ENCODE data around the gene MRPL23.

The MRPL23 gene

DNA sequence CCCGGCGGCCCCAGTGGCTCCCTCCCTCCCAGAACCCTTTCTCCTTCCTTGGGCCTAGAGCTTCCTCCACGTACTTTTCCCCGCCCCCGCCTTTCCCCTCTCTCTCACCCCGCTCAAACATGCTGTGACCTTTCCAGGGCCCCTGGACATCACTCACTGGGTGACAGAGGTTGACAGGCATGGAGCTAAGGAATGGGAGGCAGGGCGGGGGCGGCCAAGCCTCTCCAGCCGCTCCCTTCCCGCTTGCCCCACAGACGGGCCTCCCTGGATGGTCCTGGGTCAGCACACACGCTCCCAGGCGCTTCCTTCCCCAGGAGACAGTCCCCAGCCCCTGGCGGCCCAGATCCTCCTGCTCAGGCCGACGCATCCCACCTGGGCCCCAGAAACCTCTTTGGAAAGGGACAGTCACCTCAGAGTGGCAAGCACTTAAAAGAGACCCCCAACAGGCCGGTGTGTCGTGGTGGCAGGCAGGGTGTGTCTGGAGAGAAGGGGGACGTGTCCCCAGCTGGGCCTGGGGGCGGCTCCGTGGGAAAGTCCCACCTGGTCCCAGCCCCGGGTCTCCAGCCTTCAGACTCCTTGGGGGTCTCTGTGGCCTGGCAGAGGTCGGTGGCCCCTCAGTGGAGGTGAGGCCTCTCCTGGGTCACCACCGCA, 41.7 kb downstream of the MRPL23 start:
- no peak overlapping the region for H3K4me3 ChIP-seq (ENCODE audit: low read length)
- H3K27me3 ChIP-seq (replicated peaks; ENCODE audit: control insufficient read depth, insufficient read depth, low read length) = no peaks in the 10 kb centered on the region
- no peaks in the 10 kb centered on the region for H3K4me1 ChIP-seq (ENCODE audit: control insufficient read depth, insufficient read depth, low read length)
- H3K9me3 ChIP-seq (ENCODE audit: control insufficient read depth, low read length) = no peaks in the 10 kb centered on the region
- H3K36me3 ChIP-seq (ENCODE audit: control insufficient read depth, insufficient read depth, low read length, severe bottlenecking) = no peaks in the 10 kb centered on the region
- DNase-seq (ENCODE audit: low read depth) = no peak
- H3K9ac ChIP-seq (ENCODE audit: low read length) = no peak overlapping the region

DNA sequence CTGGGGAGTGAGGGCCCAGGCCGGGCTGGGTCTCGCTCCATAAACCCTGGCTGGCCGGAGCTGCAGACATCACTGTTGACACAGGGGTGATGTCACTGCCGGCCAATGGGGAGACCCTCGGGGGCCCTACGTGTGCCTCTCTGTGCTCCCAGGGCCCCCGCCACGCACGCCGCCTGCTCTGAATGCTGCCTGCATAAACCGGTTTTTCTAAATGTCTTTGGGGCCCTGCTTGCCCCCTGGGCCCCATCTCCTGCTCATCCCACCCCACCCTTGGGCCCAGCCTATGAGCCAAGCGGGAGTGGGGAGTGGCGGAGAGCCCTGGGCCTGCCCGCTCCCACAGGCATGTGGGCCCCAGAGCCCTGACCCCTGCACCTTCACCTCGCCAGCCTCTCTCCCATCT, 42.8 kb downstream of the MRPL23 start:
- Histone ChIP-seq H3K4me3 (ENCODE audit: low read length) (no peak overlapping the region), H3K4me1 (ENCODE audit: control insufficient read depth, insufficient read depth, low read length) (no peaks in the 10 kb centered on the region), H3K27me3 (replicated peaks; ENCODE audit: control insufficient read depth, insufficient read depth, low read length) (no peaks in the 10 kb centered on the region), H3K9me3 (ENCODE audit: control insufficient read depth, low read length) (no peaks in the 10 kb centered on the region), H3K9ac (ENCODE audit: low read length) (no peak overlapping the region), H3K36me3 (ENCODE audit: control insufficient read depth, insufficient read depth, low read length, severe bottlenecking) (no peaks in the 10 kb centered on the region)
- DNase-seq (ENCODE audit: low read depth) = no peak

DNA sequence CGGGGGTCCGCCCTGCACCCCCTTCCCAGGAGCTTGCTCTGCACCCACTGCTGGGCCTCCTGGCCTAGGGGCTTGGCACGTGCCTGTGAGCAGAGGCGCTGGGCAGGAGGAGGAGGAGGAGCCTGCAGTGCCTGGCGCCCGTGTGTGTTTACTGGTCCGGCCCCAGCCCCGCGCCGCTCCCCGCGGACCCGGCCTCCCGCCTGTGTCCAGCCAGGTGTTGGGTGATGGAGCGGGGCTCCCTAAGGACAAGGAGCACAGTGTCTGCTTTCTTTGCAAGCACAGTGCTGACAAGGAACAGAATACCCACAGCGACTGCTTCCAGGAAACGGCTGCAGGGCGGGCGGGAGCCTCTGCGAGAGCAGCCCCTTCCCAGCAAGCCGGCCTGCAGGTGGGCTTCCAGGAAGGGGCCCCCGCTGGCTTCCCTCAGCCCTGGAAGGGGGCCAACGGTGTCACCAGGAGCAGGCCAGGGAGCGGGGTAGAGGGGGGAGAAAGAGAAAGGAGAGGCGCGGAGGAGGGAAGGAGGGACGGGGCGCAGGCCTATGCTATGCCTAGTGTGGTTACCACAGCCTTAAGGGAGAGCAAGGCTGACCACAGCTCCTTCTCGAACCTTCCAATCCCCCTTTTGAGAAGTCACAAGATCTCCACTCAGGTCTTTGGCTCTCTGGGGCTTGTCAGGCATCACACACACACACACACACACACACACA, 43.9 kb downstream of the MRPL23 start:
- Histone ChIP-seq H3K9me3 (ENCODE audit: control insufficient read depth, low read length) (no peaks in the 10 kb centered on the region), H3K4me1 (ENCODE audit: control insufficient read depth, insufficient read depth, low read length) (no peaks in the 10 kb centered on the region), H3K36me3 (ENCODE audit: control insufficient read depth, insufficient read depth, low read length, severe bottlenecking) (no peaks in the 10 kb centered on the region), H3K9ac (ENCODE audit: low read length) (no peak overlapping the region), H3K4me3 (ENCODE audit: low read length) (no peak overlapping the region), H3K27me3 (replicated peaks; ENCODE audit: control insufficient read depth, insufficient read depth, low read length) (no peaks in the 10 kb centered on the region)
- no peak for DNase-seq (ENCODE audit: low read depth)

- no peaks in the 10 kb centered on the region for H3K9me3 ChIP-seq (ENCODE audit: control insufficient read depth, low read length)
- H3K9ac ChIP-seq (ENCODE audit: low read length) = no peak overlapping the region
- no peaks in the 10 kb centered on the region for H3K4me1 ChIP-seq (ENCODE audit: control insufficient read depth, insufficient read depth, low read length)
- DNase-seq (ENCODE audit: low read depth) = no peak
- no peaks in the 10 kb centered on the region for H3K27me3 ChIP-seq (replicated peaks; ENCODE audit: control insufficient read depth, insufficient read depth, low read length)
- H3K36me3 ChIP-seq (ENCODE audit: control insufficient read depth, insufficient read depth, low read length, severe bottlenecking) = no peaks in the 10 kb centered on the region
- H3K4me3 ChIP-seq (ENCODE audit: low read length) = no peak overlapping the region
These were observed 45.0 kb downstream of the MRPL23 start for GRCh38 chr11:1992111-1992510.

- H3K4me3 ChIP-seq (ENCODE audit: low read length) = no peak overlapping the region
- H3K27me3 ChIP-seq (replicated peaks; ENCODE audit: control insufficient read depth, insufficient read depth, low read length) = no peaks in the 10 kb centered on the region
- H3K36me3 ChIP-seq (ENCODE audit: control insufficient read depth, insufficient read depth, low read length, severe bottlenecking) = no peaks in the 10 kb centered on the region
- DNase-seq (ENCODE audit: low read depth) = no peak
- H3K9ac ChIP-seq (ENCODE audit: low read length) = no peak overlapping the region
- no peaks in the 10 kb centered on the region for H3K4me1 ChIP-seq (ENCODE audit: control insufficient read depth, insufficient read depth, low read length)
- no peaks in the 10 kb centered on the region for H3K9me3 ChIP-seq (ENCODE audit: control insufficient read depth, low read length)
These were observed 47.0 kb downstream of the MRPL23 start for GRCh38 chr11:1994121-1994520.

DNA sequence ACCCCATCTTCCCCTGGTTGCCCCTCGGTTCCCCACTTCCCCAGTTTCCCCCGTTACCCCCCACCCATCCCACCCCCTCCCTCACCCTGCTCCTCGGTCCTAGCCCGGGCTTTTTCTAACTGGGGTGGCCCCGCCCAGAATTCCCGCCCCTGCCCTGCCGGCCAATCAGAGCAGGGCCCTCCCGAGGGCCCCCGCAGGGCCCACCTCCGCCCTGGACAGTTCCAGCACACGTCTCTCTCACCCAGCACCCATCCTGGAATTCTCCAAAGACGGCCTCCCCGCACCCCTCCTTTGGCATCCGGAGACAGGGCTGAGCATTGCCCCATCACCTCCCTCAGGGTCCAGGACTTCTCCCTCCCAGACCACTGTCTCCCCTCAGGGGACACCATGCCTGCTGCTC, 50.6 kb downstream of the MRPL23 start, which contains the start of gene H19:
Gene H19, minus strand, starts transcription at position 88 of the 400 bp plus-strand sequence.
- Histone ChIP-seq H3K27me3 (replicated peaks; ENCODE audit: control insufficient read depth, insufficient read depth, low read length) (no peaks in the 10 kb centered on the region), H3K4me3 (ENCODE audit: low read length) (no peak within 1 kb of the TSS), H3K9me3 (ENCODE audit: control insufficient read depth, low read length) (no peaks in the 10 kb centered on the region)

DNA sequence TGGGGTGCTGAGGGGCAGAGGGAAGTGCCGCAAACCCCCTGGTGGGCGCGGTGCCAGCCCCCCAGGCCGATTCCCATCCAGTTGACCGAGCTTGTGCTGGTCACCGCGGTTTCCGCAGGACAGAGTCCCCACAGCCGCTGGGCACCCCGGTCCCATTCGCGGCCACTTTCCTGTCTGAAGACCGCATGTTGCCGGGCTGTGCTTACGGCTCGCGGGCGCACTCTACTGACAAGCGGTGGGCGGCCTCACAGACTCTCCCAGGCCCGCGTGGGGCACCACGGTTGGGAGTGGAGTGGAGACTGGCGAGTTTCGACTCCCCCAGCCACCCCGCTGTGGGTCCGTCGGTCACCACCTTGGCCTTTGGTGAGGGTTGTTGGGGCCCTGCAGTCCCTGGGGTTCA, 51.2 kb downstream of the MRPL23 start:
- no peak overlapping the region for H3K9ac ChIP-seq (ENCODE audit: low read length)
- DNase-seq (ENCODE audit: low read depth) = no peak
- no peaks in the 10 kb centered on the region for H3K4me1 ChIP-seq (ENCODE audit: control insufficient read depth, insufficient read depth, low read length)
- H3K4me3 ChIP-seq (ENCODE audit: low read length) = no peak overlapping the region
- H3K36me3 ChIP-seq (ENCODE audit: control insufficient read depth, insufficient read depth, low read length, severe bottlenecking) = no peaks in the 10 kb centered on the region
- H3K9me3 ChIP-seq (ENCODE audit: control insufficient read depth, low read length) = no peaks in the 10 kb centered on the region
- H3K27me3 ChIP-seq (replicated peaks; ENCODE audit: control insufficient read depth, insufficient read depth, low read length) = no peaks in the 10 kb centered on the region

More for the DNA sequence above, 50.6 kb downstream of the MRPL23 start, which contains the start of gene H19:
- no peak within 1 kb of the TSS for H3K9ac ChIP-seq (ENCODE audit: low read length)
- no peaks in the 10 kb centered on the region for H3K36me3 ChIP-seq (ENCODE audit: control insufficient read depth, insufficient read depth, low read length, severe bottlenecking)
- no peaks in the 10 kb centered on the region for H3K4me1 ChIP-seq (ENCODE audit: control insufficient read depth, insufficient read depth, low read length)
- no peak for DNase-seq (ENCODE audit: low read depth)

- Histone ChIP-seq H3K9ac (ENCODE audit: low read length) (no peak overlapping the region), H3K4me3 (ENCODE audit: low read length) (no peak overlapping the region), H3K4me1 (ENCODE audit: control insufficient read depth, insufficient read depth, low read length) (no peaks in the 10 kb centered on the region), H3K9me3 (ENCODE audit: control insufficient read depth, low read length) (no peaks in the 10 kb centered on the region), H3K27me3 (replicated peaks; ENCODE audit: control insufficient read depth, insufficient read depth, low read length) (no peaks in the 10 kb centered on the region), H3K36me3 (ENCODE audit: control insufficient read depth, insufficient read depth, low read length, severe bottlenecking) (no peaks in the 10 kb centered on the region)
- DNase-seq (ENCODE audit: low read depth) = no peak
These were observed 51.7 kb downstream of the MRPL23 start for GRCh38 chr11:1998861-1999260.

- Histone ChIP-seq H3K4me1 (ENCODE audit: control insufficient read depth, insufficient read depth, low read length) (no peaks in the 10 kb centered on the region), H3K27me3 (replicated peaks; ENCODE audit: control insufficient read depth, insufficient read depth, low read length) (no peaks in the 10 kb centered on the region), H3K4me3 (ENCODE audit: low read length) (no peak overlapping the region), H3K9me3 (ENCODE audit: control insufficient read depth, low read length) (no peaks in the 10 kb centered on the region), H3K9ac (ENCODE audit: low read length) (no peak overlapping the region), H3K36me3 (ENCODE audit: control insufficient read depth, insufficient read depth, low read length, severe bottlenecking) (no peaks in the 10 kb centered on the region)
- DNase-seq (ENCODE audit: low read depth) = no peak
These were observed 55.1 kb downstream of the MRPL23 start for GRCh38 chr11:2002042-2002776.

GRCh38 chr11:2002807-2003206, 55.7 kb downstream of the MRPL23 start:
- no peaks in the 10 kb centered on the region for H3K9me3 ChIP-seq (ENCODE audit: control insufficient read depth, low read length)
- no peak overlapping the region for H3K9ac ChIP-seq (ENCODE audit: low read length)
- H3K36me3 ChIP-seq (ENCODE audit: control insufficient read depth, insufficient read depth, low read length, severe bottlenecking) = no peaks in the 10 kb centered on the region
- H3K4me3 ChIP-seq (ENCODE audit: low read length) = no peak overlapping the region
- H3K4me1 ChIP-seq (ENCODE audit: control insufficient read depth, insufficient read depth, low read length) = no peaks in the 10 kb centered on the region
- no peak for DNase-seq (ENCODE audit: low read depth)
- H3K27me3 ChIP-seq (replicated peaks; ENCODE audit: control insufficient read depth, insufficient read depth, low read length) = no peaks in the 10 kb centered on the region

DNA sequence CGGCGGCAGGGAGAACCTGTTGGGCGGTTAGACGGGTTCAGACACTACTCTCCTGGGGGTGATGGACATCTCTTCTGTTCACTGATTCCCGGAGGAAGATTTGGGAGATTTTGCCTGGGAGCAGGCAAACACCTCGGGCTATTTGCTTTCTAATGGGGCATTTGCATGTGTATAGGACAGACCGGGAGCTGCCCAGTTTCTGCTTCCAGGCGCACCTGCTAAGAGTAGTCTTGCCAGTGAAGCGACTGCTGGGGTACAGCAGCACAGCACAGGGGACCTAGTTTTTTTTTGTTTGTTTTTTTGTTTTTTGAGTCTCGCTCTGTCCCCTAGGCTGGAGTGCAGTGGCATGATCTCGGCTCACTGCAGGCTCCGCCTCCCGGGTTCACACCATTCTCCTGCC, 57.3 kb downstream of the MRPL23 start:
- Histone ChIP-seq H3K36me3 (ENCODE audit: control insufficient read depth, insufficient read depth, low read length, severe bottlenecking) (no peaks in the 10 kb centered on the region), H3K4me1 (ENCODE audit: control insufficient read depth, insufficient read depth, low read length) (no peaks in the 10 kb centered on the region), H3K27me3 (replicated peaks; ENCODE audit: control insufficient read depth, insufficient read depth, low read length) (no peaks in the 10 kb centered on the region), H3K9ac (ENCODE audit: low read length) (no peak overlapping the region), H3K9me3 (ENCODE audit: control insufficient read depth, low read length) (no peaks in the 10 kb centered on the region), H3K4me3 (ENCODE audit: low read length) (no peak overlapping the region)
- no peak for DNase-seq (ENCODE audit: low read depth)

Data from adipocyte (in vitro differentiated cells).